HG03342 (cell line): ENCODE data around the gene SMKR1.
"Not testable (repeated sequence)": the region's sequence is repeated elsewhere in the genome, so short reads cannot be mapped to it uniquely, and the experiment has no call there.

Experiments used
- ATAC-seq: cut with Tn5 transposase; IDR thresholded peaks from one replicate; pipeline ENCODE4 v1.9.1; 2021; ENCODE audit warnings: mild to moderate bottlenecking, moderate library complexity; ENCODE audit not compliant: unreplicated experiment

Gene SMKR1

GRCh38 chr7:129524405-129524804 lies 22.1 kb downstream of the SMKR1 start:
- not testable (repeated sequence) for ATAC-seq

- ATAC-seq: no peak
These were observed 23.0 kb downstream of the SMKR1 start for GRCh38 chr7:129525225-129525862.

GRCh38 chr7:129529643-129530042 lies 27.3 kb downstream of the SMKR1 start:
- ATAC-seq: no peak

GRCh38 chr7:129530795-129531391 lies 28.6 kb downstream of the SMKR1 start:
- ATAC-seq: no peak

- no peak for ATAC-seq
These were observed 29.4 kb downstream of the SMKR1 start for GRCh38 chr7:129531721-129532120.

- ATAC-seq: no peak
These were observed 30.0 kb downstream of the SMKR1 start for GRCh38 chr7:129532375-129532774.

- ATAC-seq: not testable (repeated sequence)
These were observed 32.4 kb downstream of the SMKR1 start for GRCh38 chr7:129534558-129535274.

- no peak for ATAC-seq
These were observed 33.6 kb downstream of the SMKR1 start for GRCh38 chr7:129535896-129536295.

GRCh38 chr7:129536323-129536722 lies 34.0 kb downstream of the SMKR1 start:
- no peak for ATAC-seq

- no peak for ATAC-seq
These were observed 36.5 kb downstream of the SMKR1 start for GRCh38 chr7:129538790-129539189.

GRCh38 chr7:129540340-129540739 lies 38.0 kb downstream of the SMKR1 start:
- no peak for ATAC-seq

- ATAC-seq: no peak
These were observed 42.4 kb downstream of the SMKR1 start for GRCh38 chr7:129544700-129545099.

GRCh38 chr7:129550693-129551360 lies 48.5 kb downstream of the SMKR1 start:
- ATAC-seq: no peak

- no peak for ATAC-seq
These were observed 51.6 kb downstream of the SMKR1 start for GRCh38 chr7:129553899-129554461.

- no peak for ATAC-seq
These were observed 54.3 kb downstream of the SMKR1 start for GRCh38 chr7:129556607-129557133.

- no peak for ATAC-seq
These were observed 55.6 kb downstream of the SMKR1 start for GRCh38 chr7:129557686-129558481.

GRCh38 chr7:129559564-129559963 lies 57.2 kb downstream of the SMKR1 start:
- ATAC-seq: no peak

- ATAC-seq: no peak
These were observed 58.5 kb downstream of the SMKR1 start for GRCh38 chr7:129560831-129561230.

GRCh38 chr7:129561677-129562359 lies 59.5 kb downstream of the SMKR1 start:
- no peak for ATAC-seq
